ENCODE results near the gene C1orf210. TPM values are rescaled to one million over a fixed set of nuclear protein-coding genes. Genes with fewer than 3 reads are reported as not detected.

C1orf210 gene
- total RNA-seq, 4 donors from 2014 or later: 0.27 TPM; not detected in 3

DNA sequence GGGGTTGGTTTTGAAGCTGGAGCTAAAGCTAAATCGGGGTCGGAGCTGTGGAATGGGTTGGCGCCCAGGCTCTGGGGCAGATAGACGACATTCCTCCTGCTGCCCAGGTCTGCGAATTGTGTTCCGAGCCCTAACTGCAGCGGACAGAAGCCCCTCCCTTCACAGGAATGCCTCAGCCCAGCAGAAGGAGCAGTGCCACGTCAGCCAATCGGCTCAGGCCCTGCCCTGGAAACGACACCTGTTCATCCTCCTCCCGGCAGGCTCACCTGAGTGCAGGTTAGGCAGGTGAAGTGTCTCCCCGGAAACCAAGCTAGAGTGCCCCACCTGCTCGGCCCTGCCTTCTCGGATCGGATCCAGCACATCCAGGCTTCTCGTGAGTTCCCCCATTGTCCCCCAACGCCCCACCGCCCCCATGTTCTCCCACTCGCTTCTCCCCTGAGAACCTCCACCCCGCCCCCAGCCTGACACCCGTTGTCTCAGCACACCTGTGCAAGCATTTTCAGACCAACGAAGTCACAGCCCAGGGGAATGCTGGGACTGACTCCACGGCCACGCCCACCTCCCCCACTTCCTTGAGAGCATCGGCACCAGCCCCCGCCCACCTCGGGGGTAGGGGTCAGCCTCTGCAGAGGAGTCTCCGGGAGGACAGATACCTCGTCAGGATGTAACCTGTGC, 14.8 kb downstream of the C1orf210 start:
- H3K36me3 ChIP-seq: no peaks in the 10 kb centered on the region
- peaks cover 0 to 9% (median 4%) of the 10 kb centered on the region in 3 donors for H3K4me1 ChIP-seq
- H3K27ac ChIP-seq: no peak overlapping the region
- ATAC-seq: no peak
- peaks cover 45% of the 10 kb centered on the region for H3K27me3 ChIP-seq
- 12 to 30% methylated on average over 2 to 5 of the region's 29 CpGs for WGBS, 2 donors (ENCODE audit: low coverage in 1 of 2)
- H3K9me3 ChIP-seq: no peaks in the 10 kb centered on the region
- no peak overlapping the region for H3K4me3 ChIP-seq
- TF ChIP-seq EP300 (IDR thresholded peaks at IDR 0.05): no peak
- TF ChIP-seq, protein P1, sequence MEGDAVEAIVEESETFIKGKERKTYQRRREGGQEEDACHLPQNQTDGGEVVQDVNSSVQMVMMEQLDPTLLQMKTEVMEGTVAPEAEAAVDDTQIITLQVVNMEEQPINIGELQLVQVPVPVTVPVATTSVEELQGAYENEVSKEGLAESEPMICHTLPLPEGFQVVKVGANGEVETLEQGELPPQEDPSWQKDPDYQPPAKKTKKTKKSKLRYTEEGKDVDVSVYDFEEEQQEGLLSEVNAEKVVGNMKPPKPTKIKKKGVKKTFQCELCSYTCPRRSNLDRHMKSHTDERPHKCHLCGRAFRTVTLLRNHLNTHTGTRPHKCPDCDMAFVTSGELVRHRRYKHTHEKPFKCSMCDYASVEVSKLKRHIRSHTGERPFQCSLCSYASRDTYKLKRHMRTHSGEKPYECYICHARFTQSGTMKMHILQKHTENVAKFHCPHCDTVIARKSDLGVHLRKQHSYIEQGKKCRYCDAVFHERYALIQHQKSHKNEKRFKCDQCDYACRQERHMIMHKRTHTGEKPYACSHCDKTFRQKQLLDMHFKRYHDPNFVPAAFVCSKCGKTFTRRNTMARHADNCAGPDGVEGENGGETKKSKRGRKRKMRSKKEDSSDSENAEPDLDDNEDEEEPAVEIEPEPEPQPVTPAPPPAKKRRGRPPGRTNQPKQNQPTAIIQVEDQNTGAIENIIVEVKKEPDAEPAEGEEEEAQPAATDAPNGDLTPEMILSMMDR (IDR thresholded peaks at IDR 0.05): no peak

DNA sequence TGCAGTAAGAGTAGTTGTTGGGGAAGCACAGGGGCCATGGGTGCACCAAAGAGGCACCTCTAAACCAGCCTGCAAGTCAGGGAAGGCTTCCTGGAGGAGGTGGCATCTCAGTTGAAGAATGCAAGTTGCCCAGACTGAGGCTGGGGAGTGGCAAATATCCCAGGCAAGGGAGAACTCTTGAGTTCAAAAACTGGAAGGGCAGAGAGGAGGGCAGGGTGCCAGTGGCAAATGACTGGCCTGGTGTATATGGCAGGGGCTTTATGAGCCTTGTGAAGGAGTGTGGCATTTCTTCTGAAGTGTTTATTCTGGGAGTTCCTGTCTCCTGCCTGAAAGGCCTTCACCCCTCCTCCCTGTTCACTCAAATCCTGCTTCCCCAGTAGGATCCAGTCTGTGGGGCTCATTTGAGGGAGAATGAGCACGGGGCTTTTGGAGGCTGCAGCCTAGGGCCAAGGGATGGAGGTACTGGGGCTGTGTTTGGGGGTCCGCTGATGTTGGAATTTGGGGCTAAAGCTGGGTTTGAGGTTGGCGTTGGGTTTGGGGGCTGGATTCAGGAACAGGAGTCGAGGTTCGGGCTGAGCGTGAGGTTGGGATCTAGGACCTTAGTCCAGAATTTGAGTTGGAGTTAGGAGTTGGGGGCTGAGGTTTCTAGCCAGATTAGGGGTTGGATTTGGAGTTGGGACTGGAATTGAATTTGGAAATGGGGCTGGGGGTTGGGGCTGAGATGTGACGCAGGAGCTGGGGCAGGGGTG, 15.6 kb downstream of the C1orf210 start, which contains the start of gene TMEM125:
Gene TMEM125 (plus strand): TSS at position 357 of the 749 bp plus-strand sequence. CDS start 2,740 bp downstream, outside the sequence.
- TF ChIP-seq, protein P1 (IDR thresholded peaks at IDR 0.05): no peak
- no peak for TF ChIP-seq POLR2A (IDR thresholded peaks at IDR 0.05)
- no peak for TF ChIP-seq EP300 (IDR thresholded peaks at IDR 0.05)
- TF ChIP-seq POLR2AphosphoS5 (IDR thresholded peaks at IDR 0.05): no peak

DNA sequence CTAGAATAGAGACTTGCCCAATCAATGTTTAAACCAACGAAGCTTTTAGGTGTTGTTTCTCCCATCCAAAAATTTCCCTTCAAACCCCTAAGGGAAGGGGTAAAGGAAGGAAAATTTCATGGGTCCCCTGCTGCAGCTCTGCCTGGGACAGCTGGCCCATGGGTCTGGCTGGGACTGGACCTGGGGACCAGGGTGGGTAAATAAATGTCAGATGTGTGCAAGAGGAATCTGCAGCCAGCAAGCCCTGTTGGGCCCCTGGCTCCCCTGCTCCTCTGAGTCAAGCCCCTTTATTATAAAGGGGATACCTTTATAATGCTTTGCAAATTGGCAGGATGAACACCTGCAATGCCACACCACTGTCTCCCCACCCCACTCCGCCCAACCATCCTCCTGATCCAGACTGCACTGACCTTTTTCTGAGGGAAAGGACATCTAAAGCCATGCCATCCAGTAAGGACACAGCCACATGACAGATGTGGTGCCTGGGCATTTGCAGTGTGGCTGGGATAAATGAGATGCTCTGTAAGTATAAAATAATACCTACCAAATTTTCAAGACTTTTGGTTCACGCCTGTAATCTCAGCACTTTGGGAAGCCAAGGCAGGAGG, 17.5 kb downstream of the C1orf210 start:
- no peak for ATAC-seq
- 92 to 100% methylated on average over 1 of the region's 3 CpGs for WGBS, 2 donors (ENCODE audit: low coverage in 1 of 2)
- Histone ChIP-seq H3K36me3 (no peaks in the 10 kb centered on the region), H3K4me1 (peaks cover 0 to 9% (median 4%) of the 10 kb centered on the region in 3 donors), H3K27me3 (peaks cover 39% of the 10 kb centered on the region), H3K27ac (no peak overlapping the region), H3K4me3 (no peak overlapping the region), H3K9me3 (no peaks in the 10 kb centered on the region)
- TF ChIP-seq, protein P1 (IDR thresholded peaks at IDR 0.05): no peak
- TF ChIP-seq POLR2A (IDR thresholded peaks at IDR 0.05) (no peak), POLR2AphosphoS5 (IDR thresholded peaks at IDR 0.05) (no peak), EP300 (IDR thresholded peaks at IDR 0.05) (no peak)

More for the DNA sequence above, 15.6 kb downstream of the C1orf210 start, which contains the start of gene TMEM125:
- Histone ChIP-seq H3K36me3 (no peaks in the 10 kb centered on the region), H3K9me3 (no peaks in the 10 kb centered on the region), H3K27me3 (peaks cover 45% of the 10 kb centered on the region), H3K27ac (no peak within 1 kb of the TSS), H3K4me3 (no peak within 1 kb of the TSS), H3K4me1 (peaks cover 0 to 9% (median 4%) of the 10 kb centered on the region in 3 donors)
- ATAC-seq: no peak
- WGBS, 2 donors (ENCODE audit: low coverage in 1 of 2): 60 to 64% methylated on average over 1 to 6 of the region's 7 CpGs

DNA sequence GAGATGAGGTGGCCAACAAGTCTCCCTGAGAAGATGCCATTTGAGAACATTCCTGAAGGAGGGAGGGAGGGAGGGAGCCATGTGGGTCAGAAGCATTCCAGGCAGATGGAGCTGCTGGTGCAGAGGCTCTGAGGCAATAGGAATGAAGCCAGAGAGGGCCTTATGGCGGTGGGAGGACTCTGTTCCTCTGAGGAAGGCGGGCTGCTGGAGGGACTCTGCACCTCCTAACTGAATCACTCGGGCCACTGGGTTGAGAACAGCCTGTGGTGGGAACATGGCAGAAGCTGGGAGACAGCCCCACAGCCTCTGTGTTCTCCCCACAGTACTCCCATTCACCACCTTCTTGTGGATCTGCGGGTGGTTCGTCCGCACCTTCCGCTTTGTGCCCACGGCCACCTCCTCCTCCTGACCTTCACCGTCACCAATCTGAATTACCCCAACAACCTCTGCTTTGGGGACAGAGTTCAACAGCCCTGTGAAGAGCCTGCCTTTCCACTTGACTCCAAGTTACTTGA, 18.0 kb downstream of the C1orf210 start:
- H3K36me3 ChIP-seq: no peaks in the 10 kb centered on the region
- TF ChIP-seq EP300 (IDR thresholded peaks at IDR 0.05) (no peak), POLR2A (IDR thresholded peaks at IDR 0.05) (no peak), POLR2AphosphoS5 (IDR thresholded peaks at IDR 0.05) (no peak)
- TF ChIP-seq, protein P1 (IDR thresholded peaks at IDR 0.05): no peak
- H3K4me1 ChIP-seq: peaks cover 0 to 9% (median 4%) of the 10 kb centered on the region in 3 donors
- no peak overlapping the region for H3K4me3 ChIP-seq
- WGBS, 2 donors (ENCODE audit: low coverage in 1 of 2): 84 to 93% methylated on average over 3 to 6 of the region's 9 CpGs
- H3K27me3 ChIP-seq: peaks cover 33% of the 10 kb centered on the region
- no peak for ATAC-seq
- no peak overlapping the region for H3K27ac ChIP-seq
- no peaks in the 10 kb centered on the region for H3K9me3 ChIP-seq

Measured in gastroesophageal sphincter (tissue), 4 donors.